Muscle layer of duodenum (tissue), 2 donors: ENCODE data around the gene ZC3H7B.
A peak's percentile ranks its signal among the peaks of the same experiment; 100 is the strongest.
"Not testable (repeated sequence)": the region's sequence is repeated elsewhere in the genome, so short reads cannot be mapped to it uniquely, and the experiment has no call there.

Experiments used
- H3K27ac ChIP-seq: one replicate; pipeline ENCODE4 v1.7.0; 2013; ENCODE audit warnings: mild to moderate bottlenecking, low read length
- H3K27me3 ChIP-seq: one replicate; pipeline ENCODE4 v1.7.0; 2013; ENCODE audit warnings: low read depth, mild to moderate bottlenecking, control low read depth, low read length
- H3K36me3 ChIP-seq, 2 donors: one replicate each; pipeline ENCODE4 v1.7.0; 2013; ENCODE audit warnings: low read length in 2 of 2, control low read depth in 1 of 2, mild to moderate bottlenecking in 1 of 2; ENCODE audit not compliant: insufficient read depth in 2 of 2, control insufficient read depth in 1 of 2
- H3K4me1 ChIP-seq, 2 donors: one replicate each; pipeline ENCODE4 v1.7.0; 2013; ENCODE audit warnings: low read length in 2 of 2, mild to moderate bottlenecking in 2 of 2, control low read depth in 1 of 2, moderate library complexity in 1 of 2; ENCODE audit not compliant: insufficient read depth in 2 of 2, control insufficient read depth in 1 of 2
- H3K4me3 ChIP-seq, 2 donors: one replicate each; pipeline ENCODE4 v1.7.0; 2013; ENCODE audit warnings: low read length in 2 of 2, low read depth in 1 of 2, mild to moderate bottlenecking in 1 of 2
- H3K9me3 ChIP-seq, 2 donors: one replicate each; pipeline ENCODE4 v1.7.0; 2013; ENCODE audit warnings: low read length in 2 of 2, control low read depth in 1 of 2, mild to moderate bottlenecking in 1 of 2; ENCODE audit not compliant: control insufficient read depth in 1 of 2
- donor health status: healthy.

ZC3H7B gene, protein sequence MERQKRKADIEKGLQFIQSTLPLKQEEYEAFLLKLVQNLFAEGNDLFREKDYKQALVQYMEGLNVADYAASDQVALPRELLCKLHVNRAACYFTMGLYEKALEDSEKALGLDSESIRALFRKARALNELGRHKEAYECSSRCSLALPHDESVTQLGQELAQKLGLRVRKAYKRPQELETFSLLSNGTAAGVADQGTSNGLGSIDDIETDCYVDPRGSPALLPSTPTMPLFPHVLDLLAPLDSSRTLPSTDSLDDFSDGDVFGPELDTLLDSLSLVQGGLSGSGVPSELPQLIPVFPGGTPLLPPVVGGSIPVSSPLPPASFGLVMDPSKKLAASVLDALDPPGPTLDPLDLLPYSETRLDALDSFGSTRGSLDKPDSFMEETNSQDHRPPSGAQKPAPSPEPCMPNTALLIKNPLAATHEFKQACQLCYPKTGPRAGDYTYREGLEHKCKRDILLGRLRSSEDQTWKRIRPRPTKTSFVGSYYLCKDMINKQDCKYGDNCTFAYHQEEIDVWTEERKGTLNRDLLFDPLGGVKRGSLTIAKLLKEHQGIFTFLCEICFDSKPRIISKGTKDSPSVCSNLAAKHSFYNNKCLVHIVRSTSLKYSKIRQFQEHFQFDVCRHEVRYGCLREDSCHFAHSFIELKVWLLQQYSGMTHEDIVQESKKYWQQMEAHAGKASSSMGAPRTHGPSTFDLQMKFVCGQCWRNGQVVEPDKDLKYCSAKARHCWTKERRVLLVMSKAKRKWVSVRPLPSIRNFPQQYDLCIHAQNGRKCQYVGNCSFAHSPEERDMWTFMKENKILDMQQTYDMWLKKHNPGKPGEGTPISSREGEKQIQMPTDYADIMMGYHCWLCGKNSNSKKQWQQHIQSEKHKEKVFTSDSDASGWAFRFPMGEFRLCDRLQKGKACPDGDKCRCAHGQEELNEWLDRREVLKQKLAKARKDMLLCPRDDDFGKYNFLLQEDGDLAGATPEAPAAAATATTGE

DNA sequence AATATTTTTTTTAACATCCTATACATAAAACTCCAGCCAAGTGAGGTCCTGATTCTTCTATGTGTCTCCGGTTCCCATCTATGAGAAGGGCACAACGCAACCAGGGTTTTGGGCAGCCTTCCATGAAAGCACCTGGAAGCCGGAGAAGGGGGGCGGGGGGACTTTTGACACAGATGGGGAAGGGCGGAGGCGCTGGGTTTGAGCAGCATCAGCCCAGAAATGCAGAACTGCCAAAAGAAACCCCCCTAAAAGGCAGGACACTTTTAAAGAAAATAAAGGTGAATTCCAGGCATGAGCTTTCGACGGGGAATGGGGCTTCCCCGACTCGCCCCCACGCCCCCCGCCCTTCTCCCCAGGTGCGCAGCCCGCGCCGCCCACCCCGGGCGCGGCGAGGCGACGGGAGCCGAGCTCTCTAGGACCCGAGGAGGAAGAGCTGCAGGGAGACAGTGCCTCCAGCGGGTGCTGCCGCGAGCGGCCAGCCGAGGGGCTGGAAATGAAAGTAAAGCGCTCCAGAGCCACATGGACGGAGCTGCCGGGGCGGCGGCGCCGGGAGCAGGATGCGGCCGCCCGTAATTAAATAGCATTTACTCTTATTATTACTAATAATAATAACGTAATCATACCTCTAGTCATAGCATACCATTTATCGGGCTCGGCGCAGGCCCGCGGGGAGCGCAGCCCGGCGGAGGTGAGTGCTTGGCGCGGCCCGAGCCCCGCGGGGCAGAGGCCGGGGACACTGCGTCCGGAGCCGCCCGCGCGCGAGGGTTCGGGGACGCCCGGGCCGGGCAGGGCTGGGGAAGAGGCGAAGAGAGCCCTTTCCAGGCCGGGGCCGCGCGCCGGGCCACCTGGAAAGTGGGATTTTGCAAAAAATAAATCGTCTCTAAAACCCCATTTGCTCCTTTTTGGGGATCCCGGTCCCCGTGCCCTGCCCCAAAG is at the start of gene ZC3H7B:
TSS of gene ZC3H7B (plus strand) at position 441 of the 936 bp plus-strand sequence. CDS start 19,136 bp downstream, outside the sequence.
- H3K9me3 ChIP-seq: no peaks in the 10 kb centered on the region
- no peaks in the 10 kb centered on the region for H3K36me3 ChIP-seq
- peaks cover 6 to 20% of the 10 kb centered on the region in 2 donors for H3K4me1 ChIP-seq
- peak within 1 kb of the TSS; percentile 79 for H3K27ac ChIP-seq
- peak within 1 kb of the TSS; percentile 67 to 92 for H3K4me3 ChIP-seq
- H3K27me3 ChIP-seq: no peaks in the 10 kb centered on the region

DNA sequence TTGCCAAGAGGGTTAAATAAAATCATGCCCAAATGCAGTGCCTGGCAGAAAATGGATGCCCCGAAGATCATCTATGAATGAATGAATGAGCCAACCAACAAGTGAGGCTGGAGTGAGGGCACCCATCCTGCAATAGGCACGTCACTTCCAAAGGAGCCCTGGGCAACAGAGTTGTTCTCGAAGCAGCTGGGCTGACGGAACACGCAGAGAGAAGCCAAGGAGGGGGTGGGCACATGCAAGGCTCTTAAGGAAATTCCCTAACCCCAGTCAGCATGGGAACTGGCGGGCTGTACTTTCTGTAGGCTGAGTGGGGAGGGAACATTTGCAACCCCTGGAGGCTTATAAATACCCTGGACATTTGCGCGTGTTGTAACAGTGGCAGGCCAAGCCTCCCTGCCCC is 49.0 kb upstream of the ZC3H7B start:
- H3K4me3 ChIP-seq: no peak overlapping the region
- H3K4me1 ChIP-seq: peaks cover 0 to 4% of the 10 kb centered on the region in 2 donors
- H3K27ac ChIP-seq: no peak overlapping the region
- H3K27me3 ChIP-seq: no peaks in the 10 kb centered on the region
- H3K36me3 ChIP-seq: peaks cover 33 to 82% of the 10 kb centered on the region in 2 donors
- H3K9me3 ChIP-seq: no peaks in the 10 kb centered on the region

DNA sequence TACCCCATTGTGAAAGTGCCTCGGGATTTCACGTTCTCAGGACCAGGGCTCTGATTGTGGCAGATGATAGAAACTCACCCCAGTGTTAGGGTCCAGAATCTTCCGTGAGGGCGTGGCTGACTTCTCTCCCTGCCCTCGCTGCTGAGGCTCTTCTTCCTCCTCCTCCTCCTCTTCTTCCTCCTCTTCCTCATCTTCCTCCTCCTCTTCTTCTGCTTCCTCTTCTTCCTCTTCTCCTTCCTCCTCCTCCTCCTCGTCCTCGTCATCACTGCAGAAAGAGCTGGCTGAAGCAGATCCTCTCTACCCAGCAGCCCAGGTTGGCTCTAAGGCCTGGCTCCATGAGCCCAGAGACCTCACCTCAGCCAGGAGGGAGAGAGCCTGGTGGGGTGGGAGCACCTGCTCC is 47.1 kb upstream of the ZC3H7B start:
- H3K27ac ChIP-seq: no peak overlapping the region
- no peaks in the 10 kb centered on the region for H3K27me3 ChIP-seq
- H3K4me1 ChIP-seq: peaks cover 0 to 4% of the 10 kb centered on the region in 2 donors
- peaks cover 34 to 83% of the 10 kb centered on the region in 2 donors for H3K36me3 ChIP-seq
- no peaks in the 10 kb centered on the region for H3K9me3 ChIP-seq
- no peak overlapping the region for H3K4me3 ChIP-seq

DNA sequence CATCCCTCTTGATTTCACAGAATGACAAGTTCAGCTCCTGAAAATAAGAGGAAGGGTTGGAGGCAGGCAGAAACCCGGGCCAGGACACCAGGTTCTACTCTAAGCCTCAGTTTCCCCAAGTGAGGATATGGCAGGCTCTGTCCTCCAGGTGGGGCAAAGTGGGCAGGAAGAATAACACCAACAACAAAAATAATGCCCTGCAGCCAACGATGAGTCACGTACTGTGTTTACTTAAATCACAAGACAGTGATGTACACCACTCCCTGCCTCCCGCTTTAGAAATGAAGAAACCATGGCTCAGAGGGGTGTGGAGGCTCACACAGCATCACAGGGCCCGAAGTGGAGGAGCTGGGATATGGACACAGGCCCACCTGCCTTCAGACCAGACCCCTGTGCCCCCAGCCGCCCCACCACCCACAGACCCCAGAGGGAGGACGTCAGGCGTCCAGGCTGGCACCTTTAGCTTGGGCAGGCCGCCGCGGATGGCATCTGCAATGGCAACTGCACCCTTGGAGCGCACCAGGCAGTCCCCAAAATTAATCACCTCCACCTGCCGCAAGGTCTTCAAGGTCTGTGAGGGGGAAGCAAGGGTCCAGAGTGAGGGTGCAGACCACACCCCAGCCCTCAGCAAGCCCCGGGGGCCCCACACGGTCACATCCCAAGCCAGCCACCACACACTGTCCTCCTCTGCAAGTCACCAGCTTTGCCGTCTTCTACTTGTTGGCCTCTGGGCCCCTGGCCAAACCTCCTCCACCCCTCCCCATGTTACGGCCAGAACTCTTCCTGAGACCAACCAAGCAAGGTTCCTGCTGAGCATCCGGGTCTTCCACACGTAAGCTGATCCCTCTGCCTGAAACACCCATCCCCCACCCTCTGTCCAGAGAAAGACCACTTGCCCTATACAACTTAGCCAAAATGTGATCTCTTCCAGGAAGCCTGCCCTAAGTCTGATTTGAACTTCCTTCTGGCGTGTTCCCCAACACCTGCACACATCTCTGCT is 44.8 kb upstream of the ZC3H7B start:
- H3K27me3 ChIP-seq: no peaks in the 10 kb centered on the region
- no peaks in the 10 kb centered on the region for H3K9me3 ChIP-seq
- H3K36me3 ChIP-seq: peaks cover 27 to 83% of the 10 kb centered on the region in 2 donors
- H3K4me3 ChIP-seq: no peak overlapping the region
- peaks cover 0 to 4% of the 10 kb centered on the region in 2 donors for H3K4me1 ChIP-seq
- no peak overlapping the region for H3K27ac ChIP-seq

DNA sequence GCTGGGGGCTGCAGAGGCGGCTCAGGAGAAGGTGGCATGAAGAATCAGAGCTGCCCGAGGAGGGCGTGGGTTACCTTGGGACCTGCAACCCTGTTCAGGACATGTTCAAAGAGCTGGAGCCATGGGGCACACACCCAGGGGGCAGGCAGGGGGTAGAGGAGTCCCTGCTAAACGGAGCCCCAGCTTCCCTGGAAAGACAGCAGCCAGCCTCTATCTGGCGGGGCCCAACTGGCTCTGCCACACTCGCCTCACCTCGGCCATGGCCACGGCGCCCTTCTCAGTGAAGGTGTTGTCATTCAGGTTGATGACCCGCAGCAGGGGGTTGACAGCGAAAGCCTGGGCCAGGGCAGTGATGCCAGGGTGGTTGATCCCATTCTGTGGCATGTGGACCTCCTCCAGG is 43.6 kb upstream of the ZC3H7B start:
- Histone ChIP-seq H3K9me3 (no peaks in the 10 kb centered on the region), H3K36me3 (peaks cover 37 to 85% of the 10 kb centered on the region in 2 donors), H3K27ac (no peak overlapping the region), H3K4me1 (peaks cover 0 to 4% of the 10 kb centered on the region in 2 donors), H3K27me3 (no peaks in the 10 kb centered on the region), H3K4me3 (no peak overlapping the region)

DNA sequence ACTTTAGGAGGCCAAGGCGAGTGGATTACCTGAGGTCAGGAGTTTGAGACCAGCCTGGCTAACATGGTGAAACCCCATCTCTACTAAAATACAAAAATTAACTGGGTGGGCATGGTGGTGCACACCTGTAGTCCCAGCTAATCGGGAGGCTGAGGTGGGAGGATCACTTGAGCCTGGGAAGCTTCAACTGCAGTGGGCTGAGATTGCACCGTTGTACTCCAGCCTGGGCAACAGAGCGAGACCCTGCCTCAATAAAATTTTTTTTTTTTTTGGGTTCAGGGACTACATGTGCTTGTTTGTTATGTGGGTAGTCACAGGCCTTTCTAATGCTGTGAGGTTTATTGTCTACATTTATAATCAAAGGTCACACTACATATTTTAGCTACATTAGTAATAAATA is 41.6 kb upstream of the ZC3H7B start:
- not testable (repeated sequence) for H3K27ac ChIP-seq, H3K9me3 ChIP-seq, H3K4me3 ChIP-seq, H3K4me1 ChIP-seq, H3K27me3 ChIP-seq
- peaks cover 55 to 88% of the 10 kb centered on the region in 2 donors for H3K36me3 ChIP-seq

DNA sequence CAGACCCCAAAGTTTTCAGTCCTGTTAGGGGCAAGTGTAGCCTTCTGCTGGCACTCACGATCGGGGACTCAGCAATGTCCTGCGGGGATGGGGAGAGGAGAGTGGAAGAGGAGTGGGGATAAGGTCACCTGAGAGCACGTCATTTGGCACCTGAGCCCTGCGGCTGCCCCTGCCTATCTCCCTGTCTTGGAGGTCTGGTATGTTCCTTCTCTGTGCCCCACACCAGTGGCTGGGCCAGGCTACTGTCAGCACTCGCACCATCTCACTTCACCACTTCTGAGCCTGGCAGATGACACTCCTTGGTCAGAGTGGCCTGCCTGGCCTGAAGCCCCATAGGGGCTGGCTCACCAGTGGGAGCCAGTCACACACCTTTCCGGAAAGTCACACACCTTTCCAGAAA is 40.5 kb upstream of the ZC3H7B start:
- no peaks in the 10 kb centered on the region for H3K27me3 ChIP-seq
- H3K27ac ChIP-seq: no peak overlapping the region
- H3K4me3 ChIP-seq: no peak overlapping the region
- H3K36me3 ChIP-seq: peaks cover 58 to 89% of the 10 kb centered on the region in 2 donors
- H3K9me3 ChIP-seq: no peaks in the 10 kb centered on the region
- H3K4me1 ChIP-seq: peaks cover 0 to 4% of the 10 kb centered on the region in 2 donors

DNA sequence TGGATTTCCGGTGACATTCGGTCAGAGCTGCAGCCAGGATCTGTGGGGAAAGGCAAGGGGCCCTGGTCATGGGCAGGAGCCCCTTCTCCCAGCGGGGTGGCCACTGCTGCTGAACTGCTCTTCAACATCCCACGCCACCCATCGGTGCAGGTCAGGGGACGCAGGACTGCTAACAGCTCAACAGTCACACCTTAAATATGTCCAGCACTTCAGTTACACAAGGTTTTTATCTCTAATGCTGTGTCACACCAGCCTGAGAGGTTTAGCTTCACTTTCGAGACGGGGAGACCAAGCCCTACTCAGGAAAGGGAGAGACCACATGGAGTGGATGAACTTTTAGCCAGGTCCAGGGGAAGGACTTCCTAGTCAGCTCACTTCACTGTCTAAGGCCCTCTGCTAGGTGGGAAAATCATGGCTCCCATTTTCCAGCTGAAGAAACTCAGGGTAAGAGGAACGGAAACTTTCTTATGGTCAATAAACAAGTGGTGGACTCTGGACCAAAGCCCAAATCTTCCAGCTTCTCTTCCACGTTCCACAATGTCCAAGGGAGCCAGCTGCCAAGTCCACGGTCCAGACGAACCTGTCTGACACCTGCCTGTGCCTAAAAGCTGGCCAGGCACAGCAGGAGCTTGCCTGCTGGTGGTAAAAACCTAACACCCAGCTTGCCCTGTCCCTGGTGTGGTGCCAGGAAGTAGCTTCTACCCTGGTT is 39.6 kb upstream of the ZC3H7B start:
- Histone ChIP-seq H3K36me3 (peaks cover 62 to 84% of the 10 kb centered on the region in 2 donors), H3K4me3 (no peak overlapping the region), H3K27ac (no peak overlapping the region), H3K27me3 (no peaks in the 10 kb centered on the region), H3K9me3 (no peaks in the 10 kb centered on the region), H3K4me1 (peaks cover 0 to under 1% of the 10 kb centered on the region in 2 donors)

DNA sequence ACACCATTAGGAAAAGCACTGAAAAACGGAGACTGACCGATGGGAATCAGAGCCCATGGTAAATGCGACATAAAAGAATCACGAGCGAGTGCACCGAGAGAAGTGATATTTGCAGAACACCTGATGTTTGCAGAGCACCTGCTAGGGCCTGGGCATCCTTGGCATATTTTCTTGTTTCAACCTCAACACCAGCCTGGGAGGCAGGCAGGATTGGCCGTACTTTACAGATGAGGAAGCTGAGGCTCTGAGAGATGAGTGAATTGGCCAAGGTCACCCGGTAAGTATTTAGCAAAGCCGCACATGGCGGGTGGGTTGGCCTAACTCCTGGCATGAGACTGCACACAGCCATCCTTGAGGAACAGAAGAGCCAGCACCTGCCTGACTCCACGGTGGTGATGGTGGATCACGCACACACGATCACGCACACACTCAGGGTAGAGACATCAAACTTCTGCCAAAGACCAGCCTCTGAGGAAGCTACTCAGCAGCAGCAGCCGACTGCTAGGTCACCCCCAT is 39.0 kb upstream of the ZC3H7B start:
- Histone ChIP-seq H3K27ac (no peak overlapping the region), H3K9me3 (no peaks in the 10 kb centered on the region), H3K27me3 (no peaks in the 10 kb centered on the region), H3K4me1 (no peaks in the 10 kb centered on the region), H3K36me3 (peaks cover 57 to 85% of the 10 kb centered on the region in 2 donors), H3K4me3 (no peak overlapping the region)
